Muscle layer of colon (tissue), 2 donors: Measurements from ENCODE around the gene KCTD17.

Experiments
- H3K27ac ChIP-seq: one replicate; pipeline ENCODE4 v1.7.0; 2013; ENCODE audit warnings: low read depth, mild to moderate bottlenecking, low read length, moderate library complexity
- H3K27me3 ChIP-seq, 2 donors: one replicate each; pipeline ENCODE4 v1.7.0; 2013; ENCODE audit warnings: low read length in 2 of 2, mild to moderate bottlenecking in 2 of 2; ENCODE audit not compliant: insufficient read depth in 2 of 2, control insufficient read depth in 1 of 2
- H3K36me3 ChIP-seq: one replicate; pipeline ENCODE4 v1.7.0; 2013; ENCODE audit warnings: mild to moderate bottlenecking, low read length; ENCODE audit not compliant: insufficient read depth
- H3K4me1 ChIP-seq: one replicate; pipeline ENCODE4 v1.7.0; 2013; ENCODE audit warnings: mild to moderate bottlenecking, low read length; ENCODE audit not compliant: insufficient read depth
- H3K4me3 ChIP-seq, 2 donors: one replicate each; pipeline ENCODE4 v1.7.0; 2013; ENCODE audit warnings: low read length in 2 of 2, low read depth in 1 of 2, mild to moderate bottlenecking in 1 of 2, moderate library complexity in 1 of 2
- H3K9ac ChIP-seq: one replicate; pipeline ENCODE4 v1.7.0; 2013; ENCODE audit warnings: low read length
- H3K9me3 ChIP-seq: one replicate; pipeline ENCODE4 v1.7.0; 2013; ENCODE audit warnings: mild to moderate bottlenecking, low read length
- donor health status: abdominal sarcoma.
- donor health status: Adenocarcinoma of cecum.

KCTD17 gene

GRCh38 chr22:37057796-37058510 is 6.4 kb downstream of the KCTD17 start:
- Histone ChIP-seq H3K9ac (no peak overlapping the region), H3K4me1 (peaks cover under 1% of the 10 kb centered on the region), H3K27me3 (no peaks in the 10 kb centered on the region), H3K36me3 (peaks cover 32% of the 10 kb centered on the region), H3K27ac (no peak overlapping the region), H3K9me3 (no peaks in the 10 kb centered on the region), H3K4me3 (no peak overlapping the region)

GRCh38 chr22:37058917-37059701 is 7.6 kb downstream of the KCTD17 start:
- Histone ChIP-seq H3K36me3 (peaks cover 32% of the 10 kb centered on the region), H3K27ac (no peak overlapping the region), H3K4me3 (no peak overlapping the region), H3K9me3 (no peaks in the 10 kb centered on the region), H3K9ac (no peak overlapping the region), H3K27me3 (no peaks in the 10 kb centered on the region), H3K4me1 (no peaks in the 10 kb centered on the region)

GRCh38 chr22:37059876-37060449 is 8.4 kb downstream of the KCTD17 start:
- Histone ChIP-seq H3K4me1 (no peaks in the 10 kb centered on the region), H3K4me3 (no peak overlapping the region), H3K36me3 (peaks cover 31% of the 10 kb centered on the region), H3K9me3 (no peaks in the 10 kb centered on the region), H3K27me3 (no peaks in the 10 kb centered on the region), H3K9ac (no peak overlapping the region), H3K27ac (no peak overlapping the region)

- Histone ChIP-seq H3K9me3 (no peaks in the 10 kb centered on the region), H3K4me1 (no peaks in the 10 kb centered on the region), H3K9ac (no peak overlapping the region), H3K27ac (no peak overlapping the region), H3K36me3 (peaks cover 20% of the 10 kb centered on the region), H3K4me3 (no peak overlapping the region), H3K27me3 (peaks cover 0 to 3% of the 10 kb centered on the region in 2 donors)
Observed at GRCh38 chr22:37060801-37061610, 9.5 kb downstream of the KCTD17 start.

- H3K4me3 ChIP-seq, result no peak overlapping the region
- no peaks in the 10 kb centered on the region for H3K9me3 ChIP-seq
- H3K27me3 ChIP-seq, result peaks cover 0 to 5% of the 10 kb centered on the region in 2 donors
- H3K9ac ChIP-seq, result no peak overlapping the region
- H3K4me1 ChIP-seq, result no peaks in the 10 kb centered on the region
- H3K36me3 ChIP-seq, result peaks cover 19% of the 10 kb centered on the region
- H3K27ac ChIP-seq, result no peak overlapping the region
Observed at GRCh38 chr22:37061611-37062375, 10.3 kb downstream of the KCTD17 start.

- H3K27ac ChIP-seq, result no peak overlapping the region
- no peak overlapping the region for H3K4me3 ChIP-seq
- H3K36me3 ChIP-seq, result peaks cover 14% of the 10 kb centered on the region
- H3K9ac ChIP-seq, result no peak overlapping the region
- peaks cover under 1 to 5% of the 10 kb centered on the region in 2 donors for H3K27me3 ChIP-seq
- no peaks in the 10 kb centered on the region for H3K9me3 ChIP-seq
- no peaks in the 10 kb centered on the region for H3K4me1 ChIP-seq
Observed at GRCh38 chr22:37062376-37062675, 10.8 kb downstream of the KCTD17 start.

- Histone ChIP-seq H3K36me3 (peaks cover 9% of the 10 kb centered on the region), H3K27me3 (peaks cover 6 to 9% of the 10 kb centered on the region in 2 donors), H3K9ac (no peak overlapping the region), H3K9me3 (no peaks in the 10 kb centered on the region), H3K4me1 (no peaks in the 10 kb centered on the region), H3K27ac (no peak overlapping the region), H3K4me3 (no peak overlapping the region)
Observed at GRCh38 chr22:37062702-37063381, 11.3 kb downstream of the KCTD17 start.

GRCh38 chr22:37063431-37064420 is 12.2 kb downstream of the KCTD17 start:
- peaks cover under 1% of the 10 kb centered on the region for H3K36me3 ChIP-seq
- H3K9ac ChIP-seq, result no peak overlapping the region
- no peaks in the 10 kb centered on the region for H3K4me1 ChIP-seq
- no peaks in the 10 kb centered on the region for H3K9me3 ChIP-seq
- H3K27ac ChIP-seq, result no peak overlapping the region
- no peak overlapping the region for H3K4me3 ChIP-seq
- H3K27me3 ChIP-seq, result peaks cover 14 to 18% of the 10 kb centered on the region in 2 donors

GRCh38 chr22:37064553-37064952 is 13.0 kb downstream of the KCTD17 start:
- no peak overlapping the region for H3K9ac ChIP-seq

More at GRCh38 chr22:37064553-37064952, 13.0 kb downstream of the KCTD17 start:
- Histone ChIP-seq H3K9me3 (no peaks in the 10 kb centered on the region), H3K4me1 (no peaks in the 10 kb centered on the region), H3K36me3 (no peaks in the 10 kb centered on the region), H3K4me3 (no peak overlapping the region), H3K27ac (no peak overlapping the region), H3K27me3 (peaks cover 16 to 23% of the 10 kb centered on the region in 2 donors)
